Natural killer cell treated with Interleukin-12 subunit alpha and Interleukin-12 subunit beta and Interleukin-15 and Interleukin-18, amount 100 ng/mL, for 72 hours (primary cell): ENCODE measurements around the gene EHD4. TPM values are rescaled to one million over a fixed set of nuclear protein-coding genes. Genes with fewer than 3 reads are reported as not detected.

Source experiments
- ATAC-seq, 2 donors: fragments of 150-1000 bp; cut with Tn5 transposase in 1 of 2; sonication (Bioruptor Pico), chemical (Tn5 transposase) in 1 of 2; 2 replicates each; pipeline ENCODE4 v1.10.0; 2021
- DNase-seq: peaks from one replicate; pipeline ENCODE4 v3.0.0; 2022; ENCODE audit warnings: low spot score
- H3K27ac Mint-ChIP-seq, 2 donors: 1 replicate in 1 of 2; 2 replicates in 1 of 2; pipeline ENCODE4 v1.8.0; 2022; ENCODE audit warnings: mixed read lengths in 2 of 2, mild to moderate bottlenecking in 1 of 2, moderate library complexity in 1 of 2
- H3K27me3 Mint-ChIP-seq, 2 donors: 1 replicate in 1 of 2; 2 replicates in 1 of 2; pipeline ENCODE4 v1.8.0; 2022; ENCODE audit warnings: mixed read lengths in 2 of 2
- H3K36me3 Mint-ChIP-seq: one replicate; pipeline ENCODE4 v1.8.0; 2022; ENCODE audit warnings: mixed read lengths
- H3K4me1 Mint-ChIP-seq, 2 donors: 1 replicate in 1 of 2; 2 replicates in 1 of 2; pipeline ENCODE4 v1.8.0; 2022; ENCODE audit warnings: low read depth in 2 of 2, mixed read lengths in 2 of 2, mild to moderate bottlenecking in 1 of 2
- H3K4me3 Mint-ChIP-seq: one replicate; pipeline ENCODE4 v1.8.0; 2022; ENCODE audit warnings: mixed read lengths
- H3K9me3 Mint-ChIP-seq: 2 replicates; pipeline ENCODE4 v1.8.0; 2022; ENCODE audit warnings: mixed read lengths
- total RNA-seq, 2 donors: library from RNA; stranded (reverse); gene quantifications; one replicate each; pipeline ENCODE4 v1.2.3, GENCODE V29; 2022

EHD4 gene
- total RNA-seq, 2 donors from 2014 or later = 19.9 to 24.5 TPM

DNA sequence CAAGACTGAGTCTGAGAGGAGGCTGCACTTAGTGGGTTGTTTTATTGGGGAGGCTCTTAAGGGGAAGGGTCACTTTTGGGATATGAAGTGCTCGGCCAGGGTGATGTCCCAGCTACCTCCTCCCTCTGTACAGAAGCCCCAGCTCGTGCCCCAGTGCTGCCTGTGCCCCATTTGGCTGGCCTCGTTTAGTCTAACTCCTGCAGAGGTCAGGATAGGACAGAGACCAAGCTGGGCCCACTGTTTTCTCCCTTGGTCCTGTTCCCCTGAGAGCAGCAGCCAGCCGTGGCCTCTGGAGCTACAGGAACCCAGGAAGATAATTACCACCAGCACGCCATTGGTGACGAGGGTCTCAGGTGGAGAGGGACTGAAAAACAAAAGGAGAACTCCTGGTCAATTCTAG, 30.0 kb upstream of the EHD4 start:
- Mint-ChIP-seq H3K36me3 (no peaks in the 10 kb centered on the region), H3K4me3 (no peak overlapping the region), H3K27me3 (peaks cover 6 to 11% of the 10 kb centered on the region in 2 donors), H3K4me1 (peaks cover 0 to 8% of the 10 kb centered on the region in 2 donors), H3K9me3 (no peaks in the 10 kb centered on the region), H3K27ac (no peak overlapping the region)
- DNase-seq (no peak), ATAC-seq (no peak)

DNA sequence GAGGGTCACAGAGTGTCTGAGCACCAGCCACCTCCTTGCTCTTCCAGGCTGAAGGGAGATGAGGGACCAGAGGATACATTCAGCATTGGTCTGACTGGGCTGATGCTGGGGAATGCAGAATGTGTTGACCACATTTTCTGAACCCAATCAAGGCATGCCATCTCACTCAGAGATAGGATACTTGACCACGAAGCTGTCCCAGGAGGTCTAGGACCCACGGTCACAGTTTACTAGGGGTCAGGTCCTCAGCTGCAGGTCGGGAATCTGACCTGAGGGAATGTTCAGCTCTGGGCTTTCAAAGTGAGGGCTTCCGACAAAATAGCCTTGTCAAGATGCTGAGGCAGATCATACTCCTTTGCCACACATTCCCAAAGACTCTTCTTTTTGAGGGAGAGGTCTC, 28.9 kb upstream of the EHD4 start:
- Mint-ChIP-seq H3K36me3 (no peaks in the 10 kb centered on the region), H3K9me3 (no peaks in the 10 kb centered on the region), H3K27ac (no peak overlapping the region), H3K27me3 (peaks cover 5 to 7% of the 10 kb centered on the region in 2 donors), H3K4me1 (peaks cover 0 to 8% of the 10 kb centered on the region in 2 donors), H3K4me3 (no peak overlapping the region)
- ATAC-seq (no peak), DNase-seq (no peak)

DNA sequence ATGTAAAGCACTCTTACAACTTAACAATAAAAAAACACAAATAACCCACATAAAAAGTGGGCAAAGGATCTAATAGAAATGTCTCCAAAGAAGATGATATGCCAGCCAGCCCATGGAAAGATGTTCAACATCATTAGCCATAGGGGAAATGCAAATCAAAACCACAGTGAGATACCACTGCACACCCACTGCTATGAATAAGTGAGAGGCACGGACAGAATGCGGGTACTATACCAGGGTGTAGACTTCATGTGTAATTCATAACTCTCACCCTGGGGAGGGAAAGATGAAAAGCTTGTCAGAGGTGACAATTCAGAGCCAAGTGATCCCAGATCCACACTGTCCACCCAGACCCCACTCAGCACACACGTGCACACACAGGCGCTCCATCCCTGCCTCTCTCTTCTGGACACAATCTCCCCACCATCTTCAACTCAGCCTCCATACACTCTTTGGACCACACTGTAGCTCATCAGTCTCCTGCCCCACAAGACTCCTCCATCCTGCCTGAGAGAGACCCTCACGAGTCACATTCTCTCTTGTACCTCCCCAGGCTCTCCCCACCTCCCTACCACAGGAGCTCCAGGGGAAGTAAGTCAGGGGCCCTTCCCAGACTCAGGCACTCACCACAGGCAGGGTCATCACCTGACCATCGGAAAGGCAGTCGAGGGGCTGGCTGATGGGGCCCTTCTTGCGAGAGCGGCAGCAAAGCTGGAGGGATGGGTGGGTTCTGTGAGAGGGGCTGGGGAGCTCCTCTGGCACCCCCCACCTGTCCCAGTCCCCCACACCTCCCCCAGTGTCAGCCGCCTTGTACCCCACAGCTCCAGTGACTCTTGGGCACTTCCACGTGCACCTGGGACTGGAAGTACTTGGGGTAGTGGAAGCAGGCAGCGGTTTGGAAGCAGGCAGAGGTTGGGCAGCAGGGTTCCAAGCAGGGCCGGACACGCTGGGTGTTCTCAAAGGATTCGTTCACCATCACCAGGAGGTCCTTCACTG, 27.2 kb upstream of the EHD4 start:
- H3K27me3 Mint-ChIP-seq = peaks cover 5 to 7% of the 10 kb centered on the region in 2 donors
- no peak overlapping the region for H3K4me3 Mint-ChIP-seq
- ATAC-seq (peak; percentile 61 to 62), DNase-seq (no peak)
- no peak overlapping the region for H3K27ac Mint-ChIP-seq
- no peaks in the 10 kb centered on the region for H3K36me3 Mint-ChIP-seq
- peaks cover 0 to 8% of the 10 kb centered on the region in 2 donors for H3K4me1 Mint-ChIP-seq
- H3K9me3 Mint-ChIP-seq = no peaks in the 10 kb centered on the region

DNA sequence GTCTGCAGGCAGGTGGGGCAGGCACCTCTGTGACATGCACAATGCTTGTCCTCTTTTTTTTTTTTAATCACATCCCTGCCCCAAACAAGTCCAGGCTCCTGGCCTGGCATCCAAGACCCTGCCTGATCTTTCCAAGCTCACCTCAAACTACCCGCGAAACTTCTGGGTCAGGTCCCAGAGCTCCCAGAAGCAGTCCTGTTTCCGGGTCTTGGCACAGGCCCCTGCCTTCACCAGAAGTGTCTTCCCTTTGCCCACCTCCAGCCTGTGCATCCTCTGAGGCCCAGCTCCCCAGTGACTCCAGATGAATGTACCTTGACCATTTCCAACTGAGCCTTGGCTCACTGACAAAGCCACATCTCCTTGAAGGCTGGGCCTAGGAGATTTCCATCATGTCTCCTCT, 25.5 kb upstream of the EHD4 start:
- H3K9me3 Mint-ChIP-seq = no peaks in the 10 kb centered on the region
- peaks cover 0 to 8% of the 10 kb centered on the region in 2 donors for H3K4me1 Mint-ChIP-seq
- no peak overlapping the region for H3K4me3 Mint-ChIP-seq
- H3K36me3 Mint-ChIP-seq = no peaks in the 10 kb centered on the region
- no peak for ATAC-seq
- H3K27ac Mint-ChIP-seq = no peak overlapping the region
- H3K27me3 Mint-ChIP-seq = no peaks in the 10 kb centered on the region
- DNase-seq = no peak

DNA sequence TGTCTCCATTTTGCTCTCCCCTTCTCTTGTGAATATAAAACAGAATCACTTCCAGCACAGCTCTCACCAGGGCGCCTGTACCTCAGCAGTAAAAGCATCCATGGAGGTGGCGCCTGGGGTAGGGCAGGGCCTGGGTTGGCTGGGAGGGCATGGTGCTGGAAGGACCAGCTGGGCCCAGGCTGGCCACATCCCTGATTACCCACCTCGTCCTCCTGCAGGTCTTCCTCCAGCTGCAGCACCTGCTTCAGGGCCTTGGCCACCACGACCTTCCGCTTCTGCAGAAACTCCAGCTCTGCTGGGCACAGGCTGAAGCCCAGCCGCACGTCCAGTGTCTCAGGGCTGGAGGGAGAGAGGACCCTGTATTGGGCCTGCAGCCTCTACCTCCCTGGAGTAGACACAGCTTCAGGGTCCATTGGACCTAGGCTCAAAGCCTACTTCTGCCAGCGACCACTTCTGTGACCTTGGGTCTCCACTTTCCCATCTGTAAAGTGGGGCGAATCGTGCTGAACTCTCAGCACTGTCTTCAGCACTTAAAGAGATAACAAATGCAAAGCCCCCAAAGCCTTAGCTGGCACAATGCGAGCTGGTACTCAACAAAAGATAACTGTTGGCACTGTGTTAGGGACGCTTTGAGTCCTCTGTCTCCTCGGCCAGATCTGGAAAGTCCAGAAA, 24.7 kb upstream of the EHD4 start:
- Mint-ChIP-seq H3K27me3 (no peaks in the 10 kb centered on the region), H3K4me3 (no peak overlapping the region), H3K4me1 (peaks cover 0 to 8% of the 10 kb centered on the region in 2 donors), H3K9me3 (no peaks in the 10 kb centered on the region), H3K27ac (no peak overlapping the region), H3K36me3 (no peaks in the 10 kb centered on the region)
- no peak for ATAC-seq
- DNase-seq = no peak

DNA sequence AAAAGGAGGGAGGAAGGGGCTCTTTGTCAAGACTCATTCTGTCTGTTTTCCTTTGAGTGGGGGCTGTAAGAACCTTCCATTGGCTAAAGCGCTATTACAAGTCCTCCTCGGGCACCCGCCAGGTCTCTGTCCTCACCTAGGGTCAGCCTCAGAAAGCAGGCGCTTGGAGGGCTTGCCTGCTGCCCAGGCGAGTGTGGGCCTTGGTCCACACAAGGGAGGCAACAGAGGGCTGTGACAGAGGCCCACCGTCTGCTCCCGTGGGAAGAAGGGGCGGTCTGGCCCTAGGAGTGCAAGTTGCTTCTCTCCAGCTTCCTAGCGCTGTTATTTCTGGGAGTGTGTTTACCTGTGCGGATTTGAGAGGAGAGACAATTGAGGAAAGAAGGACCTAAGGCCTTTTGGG, 24.0 kb upstream of the EHD4 start:
- no peaks in the 10 kb centered on the region for H3K9me3 Mint-ChIP-seq
- H3K4me3 Mint-ChIP-seq = no peak overlapping the region
- DNase-seq (no peak), ATAC-seq (no peak)
- no peaks in the 10 kb centered on the region for H3K27me3 Mint-ChIP-seq
- no peak overlapping the region for H3K27ac Mint-ChIP-seq
- H3K36me3 Mint-ChIP-seq = no peaks in the 10 kb centered on the region
- H3K4me1 Mint-ChIP-seq = peaks cover 0 to 8% of the 10 kb centered on the region in 2 donors

DNA sequence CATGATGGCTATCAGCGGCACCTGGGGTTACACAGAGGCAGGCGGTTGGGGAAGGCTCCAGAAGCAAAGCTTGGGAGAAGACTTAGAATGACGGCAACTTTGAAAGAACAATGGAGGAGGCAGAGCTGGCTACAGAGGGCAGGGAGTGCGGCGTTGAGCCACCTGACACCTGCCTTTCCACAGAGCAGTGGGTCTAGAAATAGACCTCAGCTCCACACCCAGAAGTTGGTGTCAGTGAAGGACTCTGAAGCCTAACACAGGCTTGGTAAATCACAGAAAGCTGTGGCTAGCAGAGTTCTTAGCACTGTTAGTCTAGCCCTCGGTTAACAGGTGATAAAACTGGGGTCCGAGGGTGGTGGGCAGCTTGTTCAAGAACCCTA, 23.1 kb upstream of the EHD4 start:
- H3K27me3 Mint-ChIP-seq = no peaks in the 10 kb centered on the region
- H3K27ac Mint-ChIP-seq = no peak overlapping the region
- DNase-seq (no peak), ATAC-seq (no peak)
- no peak overlapping the region for H3K4me3 Mint-ChIP-seq
- H3K4me1 Mint-ChIP-seq = peaks cover 0 to 8% of the 10 kb centered on the region in 2 donors
- H3K36me3 Mint-ChIP-seq = no peaks in the 10 kb centered on the region
- H3K9me3 Mint-ChIP-seq = no peaks in the 10 kb centered on the region

DNA sequence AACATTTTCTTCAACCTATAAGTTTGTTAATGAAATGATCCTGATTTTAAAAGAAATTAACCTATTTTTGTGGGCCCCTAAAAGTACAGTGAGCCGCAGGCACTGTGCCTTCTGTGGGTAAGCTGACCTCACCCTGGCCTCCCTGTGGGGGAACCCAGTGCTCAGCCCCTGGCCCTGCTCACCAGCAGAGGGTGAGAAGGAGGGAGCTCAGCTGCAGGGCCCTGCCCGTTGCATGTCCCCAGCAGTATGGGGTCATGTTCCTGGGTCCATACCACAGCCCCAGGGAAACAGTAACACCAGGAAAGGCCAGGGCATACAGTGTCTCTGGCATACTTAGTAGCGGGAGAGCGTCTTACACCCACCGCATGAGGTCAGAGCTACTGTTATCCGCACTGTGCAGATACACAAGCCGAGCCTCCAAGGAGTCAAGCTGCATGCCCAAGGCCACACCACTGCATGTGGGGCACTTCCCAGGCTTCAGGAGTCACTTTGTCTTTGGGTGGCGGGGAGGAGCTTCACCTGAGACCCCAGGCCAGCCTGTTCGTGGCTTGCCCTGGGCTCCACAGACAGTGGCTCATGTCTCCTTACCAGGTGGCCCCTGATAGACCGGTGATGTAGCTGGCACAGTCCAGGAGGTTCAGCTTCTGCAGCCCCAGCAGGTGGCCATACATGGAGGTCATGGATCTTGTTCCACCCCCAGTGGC, 22.6 kb upstream of the EHD4 start:
- Mint-ChIP-seq H3K36me3 (no peaks in the 10 kb centered on the region), H3K27me3 (no peaks in the 10 kb centered on the region), H3K9me3 (no peaks in the 10 kb centered on the region), H3K27ac (no peak overlapping the region), H3K4me1 (peaks cover 0 to 8% of the 10 kb centered on the region in 2 donors), H3K4me3 (no peak overlapping the region)
- ATAC-seq (no peak), DNase-seq (no peak)

DNA sequence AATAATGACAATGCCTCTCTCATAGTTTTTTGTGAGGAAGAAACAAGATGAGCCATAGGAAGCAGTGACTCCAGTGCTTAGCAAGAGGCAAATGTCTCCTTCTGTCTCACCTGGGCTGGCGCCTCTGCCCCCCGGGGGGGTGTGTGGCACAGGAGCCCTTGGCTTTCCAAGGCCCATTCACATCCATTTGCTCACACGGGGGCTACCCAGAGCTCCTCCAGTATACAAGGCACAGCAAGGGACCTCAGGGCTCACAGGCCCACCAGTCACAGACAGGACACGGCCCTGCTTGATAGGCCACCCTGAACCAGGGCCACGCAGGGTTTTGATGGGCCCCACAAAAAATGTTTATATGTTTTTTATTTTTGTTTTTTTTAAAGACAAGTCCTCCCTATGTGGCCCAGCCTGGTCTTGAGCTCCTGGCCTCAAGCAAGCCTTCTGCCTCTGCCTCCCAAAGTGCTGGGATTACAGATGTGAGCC, 21.9 kb upstream of the EHD4 start:
- Mint-ChIP-seq H3K27me3 (no peaks in the 10 kb centered on the region), H3K4me1 (peaks cover 0 to 2% of the 10 kb centered on the region in 2 donors), H3K36me3 (no peaks in the 10 kb centered on the region), H3K27ac (no peak overlapping the region), H3K4me3 (no peak overlapping the region), H3K9me3 (no peaks in the 10 kb centered on the region)
- ATAC-seq (no peak), DNase-seq (no peak)

DNA sequence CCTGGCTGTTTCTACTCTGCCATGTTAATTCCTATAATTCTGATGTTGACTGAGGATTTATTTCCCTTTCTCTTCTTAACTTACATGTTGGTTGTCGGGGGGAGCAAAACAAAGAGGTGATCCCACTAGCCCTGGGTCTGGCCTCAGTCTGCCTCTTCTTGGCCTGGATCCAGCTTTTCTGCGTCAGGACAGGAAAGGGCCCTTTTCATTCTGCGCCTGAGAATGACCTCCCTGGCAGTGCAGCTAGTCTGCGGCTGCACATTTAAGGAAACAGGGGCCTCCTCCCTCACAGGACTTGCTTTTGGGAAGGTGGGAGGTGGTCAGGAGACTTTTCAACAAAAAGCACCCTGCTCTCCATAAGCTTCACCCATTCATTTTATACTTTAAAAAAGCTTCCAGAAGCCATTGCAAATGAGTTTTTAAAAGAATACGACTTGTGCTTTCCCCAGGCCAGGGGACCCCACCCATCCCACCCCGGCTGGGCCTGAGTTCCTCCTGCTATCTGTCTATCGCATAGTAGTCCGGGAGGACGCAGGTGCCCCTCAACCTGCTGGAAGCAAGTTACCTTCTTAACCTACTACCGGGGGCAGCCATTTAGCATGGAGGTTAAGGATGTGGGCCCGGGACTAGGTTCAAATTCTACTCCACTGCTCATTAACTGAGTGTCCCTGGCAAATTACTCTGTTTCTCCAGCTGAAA, 21.3 kb upstream of the EHD4 start:
- H3K27me3 Mint-ChIP-seq = no peaks in the 10 kb centered on the region
- H3K36me3 Mint-ChIP-seq = no peaks in the 10 kb centered on the region
- DNase-seq (no peak), ATAC-seq (no peak)
- no peak overlapping the region for H3K4me3 Mint-ChIP-seq
- H3K27ac Mint-ChIP-seq = no peak overlapping the region
- H3K4me1 Mint-ChIP-seq = no peaks in the 10 kb centered on the region
- no peaks in the 10 kb centered on the region for H3K9me3 Mint-ChIP-seq

DNA sequence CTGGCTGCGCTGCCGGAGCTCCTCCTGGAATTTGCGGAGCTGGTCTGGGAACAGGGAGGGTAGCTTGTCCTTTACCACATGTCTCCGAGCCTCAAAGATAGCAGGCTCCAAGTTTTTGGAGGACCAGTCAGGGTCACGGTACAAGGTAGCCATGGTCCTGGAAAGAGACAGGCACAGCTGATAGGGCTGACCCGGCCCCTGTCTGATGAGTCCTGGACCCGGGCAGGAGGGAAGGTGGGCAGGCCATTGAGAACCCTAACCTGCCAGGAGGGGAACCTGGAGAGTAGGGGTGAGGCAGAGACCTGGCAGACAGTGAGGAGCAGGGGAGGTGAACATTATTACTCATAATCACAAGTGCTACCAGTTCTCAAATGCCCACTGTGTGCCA, 20.4 kb upstream of the EHD4 start:
- no peak overlapping the region for H3K4me3 Mint-ChIP-seq
- no peaks in the 10 kb centered on the region for H3K9me3 Mint-ChIP-seq
- ATAC-seq = no peak
- no peak for DNase-seq
- no peak overlapping the region for H3K27ac Mint-ChIP-seq
- no peaks in the 10 kb centered on the region for H3K4me1 Mint-ChIP-seq
- H3K36me3 Mint-ChIP-seq = no peaks in the 10 kb centered on the region
- H3K27me3 Mint-ChIP-seq = no peaks in the 10 kb centered on the region

DNA sequence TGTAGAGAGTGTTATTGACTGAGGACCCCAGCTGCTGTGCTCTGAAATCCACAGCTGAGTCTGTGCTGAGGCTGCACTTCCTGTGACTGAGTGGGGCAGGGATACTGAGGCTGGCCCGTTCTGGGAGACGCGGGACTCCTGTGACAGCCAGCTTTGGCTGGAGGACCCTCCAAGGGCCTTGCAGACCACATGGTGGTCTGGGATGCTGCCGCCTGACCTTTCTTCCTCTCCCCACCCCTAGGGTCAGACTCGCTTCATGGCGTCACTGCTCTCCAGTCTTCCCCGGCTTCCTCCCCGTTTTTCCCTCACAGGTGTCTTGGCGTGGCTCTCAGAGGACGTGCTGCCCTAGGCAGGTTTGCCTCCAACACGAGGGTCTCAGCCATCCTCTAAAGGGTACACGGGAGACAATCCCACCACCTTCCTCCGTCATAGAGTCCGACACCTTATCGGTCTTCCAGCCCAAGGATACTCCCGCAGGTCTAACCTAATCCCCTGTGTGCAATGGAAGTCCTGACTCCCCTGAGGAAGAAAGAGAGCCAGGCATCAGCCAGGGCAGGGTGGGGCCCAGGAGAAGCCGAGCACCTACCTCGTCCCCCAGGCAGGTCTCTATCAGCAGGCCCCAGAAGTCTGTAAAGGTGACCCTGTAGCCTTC, 19.9 kb upstream of the EHD4 start:
- no peak overlapping the region for H3K4me3 Mint-ChIP-seq
- H3K9me3 Mint-ChIP-seq = no peaks in the 10 kb centered on the region
- no peak for ATAC-seq
- H3K27ac Mint-ChIP-seq = no peak overlapping the region
- H3K36me3 Mint-ChIP-seq = no peaks in the 10 kb centered on the region
- no peaks in the 10 kb centered on the region for H3K27me3 Mint-ChIP-seq
- no peak for DNase-seq
- H3K4me1 Mint-ChIP-seq = no peaks in the 10 kb centered on the region

DNA sequence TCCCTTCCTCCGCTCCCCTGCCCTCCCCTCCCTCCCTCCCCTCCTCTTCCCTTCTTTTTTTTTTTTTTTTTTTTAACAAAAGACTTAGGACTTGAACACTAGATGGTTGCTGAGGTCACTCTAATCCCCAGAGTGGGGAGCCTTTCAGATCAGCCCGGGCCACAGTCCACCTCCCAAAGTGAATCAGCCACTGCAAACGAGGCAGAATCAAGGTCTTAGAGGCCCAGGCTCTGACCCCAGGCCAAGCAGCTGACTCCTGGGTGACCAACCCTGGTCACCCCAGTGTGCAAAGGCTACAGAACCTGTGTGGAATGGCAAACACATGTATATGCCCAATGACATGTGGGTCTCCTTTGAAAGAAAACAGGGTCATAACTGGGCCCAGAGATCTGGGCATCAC, 18.3 kb upstream of the EHD4 start:
- H3K9me3 Mint-ChIP-seq = no peaks in the 10 kb centered on the region
- H3K4me1 Mint-ChIP-seq = no peaks in the 10 kb centered on the region
- no peak overlapping the region for H3K4me3 Mint-ChIP-seq
- no peaks in the 10 kb centered on the region for H3K27me3 Mint-ChIP-seq
- DNase-seq = no peak
- no peak overlapping the region for H3K27ac Mint-ChIP-seq
- no peaks in the 10 kb centered on the region for H3K36me3 Mint-ChIP-seq
- ATAC-seq = no peak
